Mesendoderm (in vitro differentiated cells): ENCODE results near the gene SFXN4.

Experiments
- DNase-seq: peaks from one replicate; pipeline ENCODE4 v3.0.0; 2013
- H2AK5ac ChIP-seq: 2 replicates; pipeline ENCODE4 v1.6.1; 2013; ENCODE audit warnings: low read length, inconsistent platforms
- H2BK120ac ChIP-seq: 2 replicates; pipeline ENCODE4 v1.6.1; 2013; ENCODE audit warnings: low read depth, mild to moderate bottlenecking, low read length, moderate library complexity, mixed read lengths
- H2BK15ac ChIP-seq: replicated peaks from 2 replicates; pipeline ENCODE4 v1.6.1; 2013; ENCODE audit warnings: low read depth, mild to moderate bottlenecking, moderate library complexity
- H2BK5ac ChIP-seq: 2 replicates; pipeline ENCODE4 v1.6.1; 2013; ENCODE audit warnings: low read length, inconsistent platforms
- H3K18ac ChIP-seq: 2 replicates; pipeline ENCODE4 v1.6.1; 2013; ENCODE audit warnings: mild to moderate bottlenecking, low read length, mixed read lengths
- H3K23ac ChIP-seq: one replicate; pipeline ENCODE4 v1.6.1; 2013; ENCODE audit warnings: low read length
- H3K27ac ChIP-seq: 2 replicates; pipeline ENCODE4 v1.5.1; 2013; ENCODE audit warnings: low read depth, mild to moderate bottlenecking, inconsistent platforms, low read length, moderate library complexity
- H3K27me3 ChIP-seq: 2 replicates; pipeline ENCODE4 v1.6.1; 2013; ENCODE audit warnings: low read length, control low read depth, mild to moderate bottlenecking, inconsistent platforms; ENCODE audit not compliant: insufficient read depth, poor library complexity
- H3K36me3 ChIP-seq: 2 replicates; pipeline ENCODE4 v1.6.1; 2013; ENCODE audit warnings: low read length, inconsistent platforms; ENCODE audit not compliant: control insufficient read depth, insufficient read depth
- H3K4ac ChIP-seq: one replicate; pipeline ENCODE4 v1.6.1; 2013; ENCODE audit warnings: low read depth, mild to moderate bottlenecking, low read length, moderate library complexity
- H3K4me1 ChIP-seq: 2 replicates; pipeline ENCODE4 v1.6.1; 2013; ENCODE audit warnings: low read depth, low read length, inconsistent platforms; ENCODE audit not compliant: control insufficient read depth
- H3K4me2 ChIP-seq: 2 replicates; pipeline ENCODE4 v1.6.1; 2013; ENCODE audit warnings: low read length
- H3K4me3 ChIP-seq: 2 replicates; pipeline ENCODE4 v1.5.1; 2013; ENCODE audit warnings: mild to moderate bottlenecking, low read length
- H3K56ac ChIP-seq: one replicate; pipeline ENCODE4 v1.6.1; 2013; ENCODE audit warnings: low read length
- H3K79me1 ChIP-seq: 2 replicates; pipeline ENCODE4 v1.6.1; 2013; ENCODE audit warnings: low read length, inconsistent platforms
- H3K79me2 ChIP-seq: 2 replicates; pipeline ENCODE4 v1.6.1; 2013; ENCODE audit warnings: mild to moderate bottlenecking, low read length; ENCODE audit not compliant: control insufficient read depth, insufficient read depth
- H3K9ac ChIP-seq: 2 replicates; pipeline ENCODE4 v1.6.1; 2013; ENCODE audit warnings: low read length, inconsistent platforms
- H4K5ac ChIP-seq: one replicate; pipeline ENCODE4 v1.6.1; 2013; ENCODE audit warnings: low read length
- H4K8ac ChIP-seq: one replicate; pipeline ENCODE4 v1.6.1; 2013; ENCODE audit warnings: low read depth, mild to moderate bottlenecking, control low read depth, low read length, moderate library complexity
- WGBS: extraction: QIAGEN DNeasy Blood & Tissue Kit; methylation state at CpG from one replicate; pipeline ENCODE4 v1.1.7; 2013; ENCODE audit warnings: low lambda C conversion rate, missing lambda C conversion rate; ENCODE audit not compliant: insufficient coverage; ENCODE audit errors: extremely low coverage; 5-methylcytosine and 5-hydroxymethylcytosine counted together

The SFXN4 gene

GRCh38 chr10:119174109-119174508 lies 8.6 kb upstream of the SFXN4 start:
- peaks cover 13% of the 10 kb centered on the region for H3K36me3 ChIP-seq
- no peak overlapping the region for H3K4me2 ChIP-seq
- H3K4me1 ChIP-seq = no peaks in the 10 kb centered on the region
- no peak overlapping the region for H2BK120ac ChIP-seq
- no peak overlapping the region for H2BK15ac ChIP-seq
- no peak overlapping the region for H3K27ac ChIP-seq
- no peak overlapping the region for H3K18ac ChIP-seq
- no CpG with 5 or more reads among the region's 2 CpGs for WGBS
- H3K4ac ChIP-seq = no peak overlapping the region
- no peak overlapping the region for H2AK5ac ChIP-seq
- no peak overlapping the region for H2BK5ac ChIP-seq
- H3K23ac ChIP-seq = no peak overlapping the region
- H3K56ac ChIP-seq = no peak overlapping the region
- DNase-seq = peak; percentile 40
- H4K5ac ChIP-seq = no peak overlapping the region
- no peak overlapping the region for H3K9ac ChIP-seq
- no peak overlapping the region for H4K8ac ChIP-seq
- H3K27me3 ChIP-seq = no peaks in the 10 kb centered on the region
- H3K4me3 ChIP-seq = no peak overlapping the region
- peaks cover 28% of the 10 kb centered on the region for H3K79me2 ChIP-seq
- peaks cover 17% of the 10 kb centered on the region for H3K79me1 ChIP-seq

- no peak overlapping the region for H3K9ac ChIP-seq
- H2BK5ac ChIP-seq = no peak overlapping the region
- H3K79me2 ChIP-seq = no peaks in the 10 kb centered on the region
- no peak overlapping the region for H3K4me2 ChIP-seq
- no peak overlapping the region for H3K56ac ChIP-seq
- H2BK15ac ChIP-seq = no peak overlapping the region
- no peak overlapping the region for H3K18ac ChIP-seq
- H3K23ac ChIP-seq = no peak overlapping the region
- no peak overlapping the region for H2AK5ac ChIP-seq
- H3K79me1 ChIP-seq = no peaks in the 10 kb centered on the region
- no peak overlapping the region for H4K8ac ChIP-seq
- no peak overlapping the region for H2BK120ac ChIP-seq
- peaks cover 12% of the 10 kb centered on the region for H3K36me3 ChIP-seq
- no peak overlapping the region for H4K5ac ChIP-seq
- WGBS = no CpG with 5 or more reads among the region's 8 CpGs
- no peak overlapping the region for H3K27ac ChIP-seq
- no peak for DNase-seq
- H3K4me1 ChIP-seq = no peaks in the 10 kb centered on the region
- no peak overlapping the region for H3K4me3 ChIP-seq
- H3K27me3 ChIP-seq = no peaks in the 10 kb centered on the region
- H3K4ac ChIP-seq = no peak overlapping the region
Observed at GRCh38 chr10:119167041-119167440, 1.5 kb upstream of the SFXN4 start.

- H3K27ac ChIP-seq = no peak overlapping the region
- no peaks in the 10 kb centered on the region for H3K4me1 ChIP-seq
- no peak overlapping the region for H2BK15ac ChIP-seq
- no peak for DNase-seq
- no CpG with 5 or more reads among the region's 8 CpGs for whole genome bisulfite sequencing
- H3K4me3 ChIP-seq = no peak overlapping the region
- H2BK5ac ChIP-seq = no peak overlapping the region
- H3K18ac ChIP-seq = no peak overlapping the region
- H3K27me3 ChIP-seq = no peaks in the 10 kb centered on the region
- no peaks in the 10 kb centered on the region for H3K79me1 ChIP-seq
- H2BK120ac ChIP-seq = no peak overlapping the region
- H3K36me3 ChIP-seq = peaks cover 10% of the 10 kb centered on the region
- no peak overlapping the region for H4K8ac ChIP-seq
- H3K4ac ChIP-seq = no peak overlapping the region
- no peak overlapping the region for H3K56ac ChIP-seq
- no peaks in the 10 kb centered on the region for H3K79me2 ChIP-seq
- H2AK5ac ChIP-seq = no peak overlapping the region
- H4K5ac ChIP-seq = no peak overlapping the region
- no peak overlapping the region for H3K4me2 ChIP-seq
- H3K9ac ChIP-seq = no peak overlapping the region
- no peak overlapping the region for H3K23ac ChIP-seq
Observed at GRCh38 chr10:119166564-119166963, 1.1 kb upstream of the SFXN4 start.

DNA sequence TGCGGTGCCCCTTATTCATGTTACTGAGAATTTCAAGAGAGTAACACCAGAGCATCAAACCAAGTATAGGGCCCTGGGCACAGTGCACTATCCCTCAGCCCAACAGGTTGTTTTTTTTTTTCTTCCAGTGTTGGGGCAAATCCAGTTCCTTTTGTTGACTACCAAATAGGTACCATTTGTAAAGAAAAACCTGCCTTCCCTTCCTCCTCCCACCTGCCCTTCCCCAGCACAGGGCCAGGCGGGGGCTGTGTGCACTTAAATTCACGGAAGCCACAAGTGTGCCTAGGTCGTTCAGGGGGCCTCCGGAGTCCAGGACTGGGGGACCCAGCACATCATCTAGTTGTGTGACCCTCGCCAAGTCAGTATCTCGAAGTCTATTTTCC lies 595 bp upstream of the SFXN4 start:
- no peak overlapping the region for H2BK15ac ChIP-seq
- peak overlapping the region; percentile 87 for H3K9ac ChIP-seq
- peak overlapping the region; percentile 83 for H3K56ac ChIP-seq
- H2BK120ac ChIP-seq = no peak overlapping the region
- no peak overlapping the region for H3K4ac ChIP-seq
- H3K4me1 ChIP-seq = no peaks in the 10 kb centered on the region
- H3K4me3 ChIP-seq = peak overlapping the region; percentile 74
- H3K23ac ChIP-seq = no peak overlapping the region
- no peak overlapping the region for H4K5ac ChIP-seq
- H4K8ac ChIP-seq = no peak overlapping the region
- peaks cover 9% of the 10 kb centered on the region for H3K36me3 ChIP-seq
- H3K18ac ChIP-seq = no peak overlapping the region
- H3K4me2 ChIP-seq = peak overlapping the region; percentile 62
- H2BK5ac ChIP-seq = no peak overlapping the region
- no peak overlapping the region for H3K27ac ChIP-seq
- no peak for DNase-seq
- H3K79me1 ChIP-seq = no peaks in the 10 kb centered on the region
- no CpG with 5 or more reads among the region's 7 CpGs for WGBS
- H3K79me2 ChIP-seq = no peaks in the 10 kb centered on the region
- no peaks in the 10 kb centered on the region for H3K27me3 ChIP-seq
- no peak overlapping the region for H2AK5ac ChIP-seq

- H3K27ac ChIP-seq = no peak overlapping the region
- no peak overlapping the region for H2AK5ac ChIP-seq
- H3K4me2 ChIP-seq = no peak overlapping the region
- H2BK15ac ChIP-seq = no peak overlapping the region
- H3K4me1 ChIP-seq = no peaks in the 10 kb centered on the region
- no peak overlapping the region for H3K4me3 ChIP-seq
- no peaks in the 10 kb centered on the region for H3K79me2 ChIP-seq
- no peak overlapping the region for H2BK5ac ChIP-seq
- WGBS = no CpG with 5 or more reads among the region's 5 CpGs
- peaks cover 4% of the 10 kb centered on the region for H3K36me3 ChIP-seq
- no peak for DNase-seq
- H3K79me1 ChIP-seq = no peaks in the 10 kb centered on the region
- no peak overlapping the region for H4K8ac ChIP-seq
- no peak overlapping the region for H3K23ac ChIP-seq
- H3K9ac ChIP-seq = no peak overlapping the region
- no peak overlapping the region for H2BK120ac ChIP-seq
- no peaks in the 10 kb centered on the region for H3K27me3 ChIP-seq
- no peak overlapping the region for H3K56ac ChIP-seq
- H3K4ac ChIP-seq = no peak overlapping the region
- H3K18ac ChIP-seq = no peak overlapping the region
- no peak overlapping the region for H4K5ac ChIP-seq
Observed at GRCh38 chr10:119162452-119163092, 2.9 kb downstream of the SFXN4 start.
